Vagina (tissue), 2 donors: ENCODE results near the gene SERGEF.

Experiments used
- CTCF ChIP-seq, 3 experiments: fragments of 450-650 bp in 2 of 3; fragments of 200-600 bp in 1 of 3; sonication (generic) in 1 of 3; IDR thresholded peaks; one replicate each; pipeline ENCODE4 v1.5.1; 2017 to 2019; ENCODE audit warnings: antibody characterized with exemption in 3 of 3, mild to moderate bottlenecking in 2 of 3, moderate library complexity in 2 of 3
- POLR2A ChIP-seq, 2 donors: fragments of 450-650 bp; IDR thresholded peaks; one replicate each; pipeline ENCODE4 v1.6.1; 2017; ENCODE audit warnings: antibody characterized with exemption in 2 of 2, mild to moderate bottlenecking in 2 of 2, moderate library complexity in 2 of 2

- TF ChIP-seq CTCF (IDR thresholded peaks at IDR 0.05) (no peak), POLR2A (IDR thresholded peaks at IDR 0.05) (no peak)
These were observed 9.6 kb upstream of the SERGEF start for GRCh38 chr11:18022419-18022818.
